ENCODE measurements around the gene EVX1. TPM values are rescaled to one million over a fixed set of nuclear protein-coding genes. Genes with fewer than 3 reads are reported as not detected.
A peak's percentile ranks its signal among the peaks of the same experiment; 100 is the strongest.

EVX1 gene
- total RNA-seq, 4 donors from 2014 or later = not detected

DNA sequence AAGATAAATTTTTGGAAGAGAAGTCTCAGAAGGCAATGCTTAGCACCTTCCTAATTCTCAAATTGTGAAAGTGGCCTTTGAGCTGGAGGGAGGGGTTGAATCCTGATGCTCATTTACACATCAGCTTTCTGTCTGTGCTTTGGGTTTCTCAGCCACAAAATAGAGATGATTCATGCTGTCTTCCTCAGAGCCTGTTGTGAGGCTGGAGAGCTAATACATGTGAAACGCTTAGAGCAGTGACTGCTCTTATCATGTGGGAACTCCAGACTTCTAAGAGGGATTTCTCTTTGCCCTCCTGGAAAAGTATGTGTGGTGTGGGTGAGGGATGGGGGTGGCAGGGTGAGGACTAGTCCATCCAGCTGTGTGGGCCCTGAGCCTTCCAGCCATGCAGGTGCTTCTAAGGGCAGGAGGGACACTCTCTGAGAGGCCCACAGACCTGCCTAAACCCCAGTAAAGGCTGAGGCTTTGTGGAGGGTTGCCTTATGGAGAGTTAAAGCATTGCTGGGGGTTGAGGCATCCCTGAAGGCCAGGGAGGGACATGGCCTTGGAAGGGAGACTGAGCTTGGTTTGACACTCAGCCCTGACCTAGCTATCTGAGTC is 4.8 kb upstream of the EVX1 start:
- no peak for TF ChIP-seq POLR2A (IDR thresholded peaks at IDR 0.05)
- TF ChIP-seq, protein P1, sequence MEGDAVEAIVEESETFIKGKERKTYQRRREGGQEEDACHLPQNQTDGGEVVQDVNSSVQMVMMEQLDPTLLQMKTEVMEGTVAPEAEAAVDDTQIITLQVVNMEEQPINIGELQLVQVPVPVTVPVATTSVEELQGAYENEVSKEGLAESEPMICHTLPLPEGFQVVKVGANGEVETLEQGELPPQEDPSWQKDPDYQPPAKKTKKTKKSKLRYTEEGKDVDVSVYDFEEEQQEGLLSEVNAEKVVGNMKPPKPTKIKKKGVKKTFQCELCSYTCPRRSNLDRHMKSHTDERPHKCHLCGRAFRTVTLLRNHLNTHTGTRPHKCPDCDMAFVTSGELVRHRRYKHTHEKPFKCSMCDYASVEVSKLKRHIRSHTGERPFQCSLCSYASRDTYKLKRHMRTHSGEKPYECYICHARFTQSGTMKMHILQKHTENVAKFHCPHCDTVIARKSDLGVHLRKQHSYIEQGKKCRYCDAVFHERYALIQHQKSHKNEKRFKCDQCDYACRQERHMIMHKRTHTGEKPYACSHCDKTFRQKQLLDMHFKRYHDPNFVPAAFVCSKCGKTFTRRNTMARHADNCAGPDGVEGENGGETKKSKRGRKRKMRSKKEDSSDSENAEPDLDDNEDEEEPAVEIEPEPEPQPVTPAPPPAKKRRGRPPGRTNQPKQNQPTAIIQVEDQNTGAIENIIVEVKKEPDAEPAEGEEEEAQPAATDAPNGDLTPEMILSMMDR (IDR thresholded peaks at IDR 0.05 in 4 of 5, conservative IDR thresholded peaks at IDR 0.05 in 1 of 5) = no peak
- DNase-seq = no peak
- Histone ChIP-seq H3K27ac (no peak overlapping the region), H3K9me3 (no peaks in the 10 kb centered on the region), H3K36me3 (no peaks in the 10 kb centered on the region), H3K4me1 (peaks cover 5 to 25% of the 10 kb centered on the region in 2 donors), H3K4me3 (no peak overlapping the region), H3K27me3 (peaks cover 69 to 82% (median 79%) of the 10 kb centered on the region in 3 donors)
- no peak for ATAC-seq
- in situ Hi-C loops (cut with MboI; ENCODE audit: low sequenced_read_pairs in 4 of 4) = no loop called here
- intact Hi-C loops (cut with DNase I; ENCODE audit: low total_unique reads) = no loop called here

DNA sequence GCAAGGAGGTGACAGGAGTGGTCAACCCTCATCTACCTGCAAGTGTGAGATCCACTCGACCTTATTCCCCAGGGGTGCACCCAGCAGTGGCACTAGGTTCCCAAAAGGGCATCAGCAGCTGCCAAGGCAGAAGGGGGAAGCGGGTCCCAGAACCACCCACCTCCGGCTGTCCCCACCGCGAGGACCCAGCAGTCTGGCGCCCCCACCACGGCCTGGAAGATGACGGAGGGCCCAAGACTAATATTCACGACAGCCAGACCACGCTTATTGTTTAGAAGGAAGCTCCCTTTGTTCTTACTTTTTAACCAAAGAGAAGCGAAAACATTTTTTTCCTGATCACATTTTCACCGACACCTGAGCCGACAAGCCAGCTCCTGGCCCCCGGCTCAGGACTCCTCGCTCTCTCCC is 3.6 kb upstream of the EVX1 start:
- in situ Hi-C loops (cut with MboI; ENCODE audit: low sequenced_read_pairs in 4 of 4) (no loop called here), intact Hi-C loops (cut with DNase I; ENCODE audit: low total_unique reads) (no loop called here)
- H3K27ac ChIP-seq = no peak overlapping the region
- TF ChIP-seq, protein P1 (IDR thresholded peaks at IDR 0.05 in 4 of 5, conservative IDR thresholded peaks at IDR 0.05 in 1 of 5) = no peak
- TF ChIP-seq POLR2A (IDR thresholded peaks at IDR 0.05) = no peak
- peaks cover 81 to 93% (median 90%) of the 10 kb centered on the region in 3 donors for H3K27me3 ChIP-seq
- H3K9me3 ChIP-seq = no peaks in the 10 kb centered on the region
- H3K4me1 ChIP-seq = peaks cover 5 to 34% of the 10 kb centered on the region in 2 donors
- peak overlapping the region in 1 of 4 donors; percentile 22 for H3K4me3 ChIP-seq
- ATAC-seq (no peak), DNase-seq (no peak)
- no peaks in the 10 kb centered on the region for H3K36me3 ChIP-seq

DNA sequence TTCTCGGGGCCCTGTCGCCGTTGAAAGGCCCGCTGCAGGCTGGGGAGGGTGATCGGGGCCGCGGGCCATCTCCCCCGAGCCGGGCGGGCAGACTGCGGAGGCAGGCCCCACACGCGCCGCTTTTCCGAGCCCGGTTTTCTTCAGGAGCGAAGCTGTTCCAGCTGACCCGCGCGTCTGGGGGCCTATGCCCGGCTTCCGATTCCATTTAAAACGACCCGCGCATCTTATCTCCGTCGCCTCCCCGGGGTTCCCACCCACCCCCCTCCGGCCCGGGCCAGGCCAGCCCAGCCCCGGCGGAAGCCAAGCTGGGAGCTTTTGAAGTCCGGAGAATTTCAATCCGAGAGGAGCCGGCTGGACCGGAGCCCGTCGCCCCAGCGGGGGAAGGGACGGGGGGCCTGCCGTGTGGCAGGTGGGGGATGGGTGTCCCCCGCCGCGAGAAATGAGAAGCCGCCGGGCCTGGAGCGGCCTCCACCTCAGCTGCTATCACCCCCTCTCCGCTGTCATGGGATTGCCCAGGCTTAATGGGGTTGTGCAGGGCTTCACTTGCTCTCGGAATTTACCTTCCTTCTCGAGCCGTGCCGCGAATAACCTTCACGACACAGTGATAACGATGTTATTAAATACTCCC is 3.1 kb upstream of the EVX1 start:
- DNase-seq = no peak
- Histone ChIP-seq H3K9me3 (no peaks in the 10 kb centered on the region), H3K36me3 (no peaks in the 10 kb centered on the region), H3K27me3 (peaks cover 86 to 95% (median 94%) of the 10 kb centered on the region in 3 donors), H3K27ac (no peak overlapping the region), H3K4me3 (peak overlapping the region in 2 of 4 donors; percentile 22 to 24), H3K4me1 (peaks cover 5 to 34% of the 10 kb centered on the region in 2 donors)
- TF ChIP-seq POLR2A (IDR thresholded peaks at IDR 0.05) = no peak
- TF ChIP-seq, protein P1 (IDR thresholded peaks at IDR 0.05 in 4 of 5, conservative IDR thresholded peaks at IDR 0.05 in 1 of 5) = no peak
- in situ Hi-C loops (cut with MboI; ENCODE audit: low sequenced_read_pairs in 4 of 4) (no loop called here), intact Hi-C loops (cut with DNase I; ENCODE audit: low total_unique reads) (no loop called here)
- ATAC-seq = no peak

DNA sequence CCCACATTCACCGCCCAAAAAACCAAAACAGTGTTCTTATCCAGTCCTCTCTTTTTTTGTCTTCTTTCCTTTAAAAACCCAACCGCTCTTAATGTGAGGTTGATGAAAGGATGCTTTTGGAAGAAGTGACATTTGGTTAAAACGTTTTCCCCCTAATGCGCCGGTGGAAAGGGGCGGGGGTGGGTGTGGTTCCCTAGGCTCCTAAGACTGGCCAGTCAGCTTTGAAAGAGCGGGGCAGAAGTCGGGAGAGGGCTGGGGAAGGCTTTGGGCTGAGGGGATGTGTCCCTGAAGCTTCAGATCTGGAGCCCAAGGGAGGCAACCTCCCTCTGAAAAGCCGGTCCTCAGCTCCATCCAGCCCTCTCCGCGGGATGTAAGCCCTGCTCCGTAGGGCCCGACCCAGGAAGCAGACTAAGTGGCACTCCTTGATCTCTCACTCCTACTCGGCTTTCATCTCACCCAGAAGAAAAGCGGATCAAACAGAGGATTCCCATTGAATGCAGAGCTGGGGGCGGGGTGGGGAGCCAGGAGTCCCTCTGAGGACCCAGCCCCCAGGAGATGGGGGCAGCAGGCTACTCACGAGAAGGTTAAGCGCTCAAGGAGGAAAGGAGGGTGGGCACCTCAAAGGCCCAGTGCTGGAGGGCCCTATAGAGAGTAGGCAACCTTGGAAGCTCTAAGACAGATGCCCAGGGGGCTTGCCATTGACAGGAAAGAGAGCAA is 2.4 kb upstream of the EVX1 start:
- Histone ChIP-seq H3K36me3 (no peaks in the 10 kb centered on the region), H3K4me3 (peak overlapping the region in 2 of 4 donors; percentile 22 to 24), H3K9me3 (no peaks in the 10 kb centered on the region), H3K27ac (no peak overlapping the region), H3K27me3 (peaks cover 91 to 97% (median 96%) of the 10 kb centered on the region in 3 donors), H3K4me1 (peaks cover 5 to 37% of the 10 kb centered on the region in 2 donors)
- no peak for DNase-seq
- ATAC-seq = no peak
- TF ChIP-seq, protein P1 (IDR thresholded peaks at IDR 0.05 in 4 of 5, conservative IDR thresholded peaks at IDR 0.05 in 1 of 5) = no peak
- no peak for TF ChIP-seq POLR2A (IDR thresholded peaks at IDR 0.05)
- in situ Hi-C loops (cut with MboI; ENCODE audit: low sequenced_read_pairs in 4 of 4) (no loop called here), intact Hi-C loops (cut with DNase I; ENCODE audit: low total_unique reads) (no loop called here)
